Stimulated activated CD8-positive, alpha-beta memory T cell treated with anti-CD3 and anti-CD28 coated beads, Interleukin-15, amount 100 ng/mL, for 24 hours (primary cell): ENCODE results near the gene RAB37.

ENCODE experiments used
- DNase-seq: peaks from one replicate; pipeline ENCODE4 v3.0.0-alpha.2; 2020; ENCODE audit warnings: low read depth

The RAB37 gene

DNA sequence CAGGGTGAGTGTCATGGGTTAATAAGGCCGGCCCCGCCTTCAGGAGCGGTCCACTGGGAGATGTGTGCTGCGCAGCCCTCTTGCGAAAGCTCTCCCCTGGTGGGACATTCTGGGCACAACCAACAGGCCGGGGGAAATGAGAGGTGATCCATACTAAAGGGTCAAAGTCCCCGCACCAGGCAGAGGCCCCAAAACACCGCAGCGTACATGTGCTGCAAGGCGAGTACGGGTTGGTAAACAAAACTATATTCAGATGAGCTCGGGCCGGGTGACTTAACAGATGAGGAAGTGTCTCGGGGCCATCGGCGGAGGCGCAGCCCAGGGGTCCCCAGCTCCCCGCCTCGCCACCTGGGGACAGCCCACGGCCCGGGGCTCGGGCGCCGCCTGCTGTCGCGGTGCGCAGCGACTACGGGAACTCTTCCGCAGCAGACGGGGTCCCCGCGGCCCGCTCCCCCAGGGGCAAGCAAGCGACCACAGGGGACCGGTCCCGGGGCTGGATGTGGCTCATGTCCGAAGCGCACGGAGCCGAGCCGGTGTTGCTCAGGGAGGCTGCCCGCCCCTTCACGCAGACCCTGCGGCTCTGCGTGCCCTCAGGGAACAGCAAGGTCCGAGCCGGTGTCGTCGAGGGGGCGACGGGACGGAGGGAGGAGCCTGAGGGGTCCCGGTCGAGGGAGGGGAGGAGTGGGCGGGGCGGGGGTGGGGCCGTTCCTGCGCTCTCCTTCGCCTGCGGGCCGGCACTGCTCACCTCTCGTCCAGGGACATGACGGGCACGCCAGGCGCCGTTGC, at the start of gene RAB37:
Gene RAB37, plus strand, starts transcription at position 744 of the 786 bp plus-strand sequence. Its CDS starts 17 bp downstream, at position 761.
- DNase-seq, result no peak

DNA sequence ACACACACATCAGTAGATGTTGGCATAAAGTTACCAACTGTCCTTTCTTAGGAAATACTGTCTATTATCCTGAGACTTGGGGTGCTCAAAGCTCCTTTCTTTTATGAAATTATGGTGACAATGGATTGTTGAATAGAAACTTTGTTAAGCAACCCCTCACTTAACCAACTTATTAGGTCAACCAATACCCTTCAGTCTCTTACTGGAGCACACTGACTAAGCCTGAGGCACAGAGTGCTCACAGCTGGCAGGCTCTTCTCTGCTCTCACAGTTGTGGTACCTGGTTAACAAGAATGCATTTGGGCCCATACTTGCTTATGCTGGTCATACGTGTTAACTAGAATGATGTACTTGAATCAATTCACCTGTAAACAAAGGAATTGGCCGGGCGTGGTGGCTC, 49.2 kb upstream of the RAB37 start:
- no peak for DNase-seq

- DNase-seq, result no peak
These were observed 46.6 kb upstream of the RAB37 start for GRCh38 chr17:74690409-74690825.

DNA sequence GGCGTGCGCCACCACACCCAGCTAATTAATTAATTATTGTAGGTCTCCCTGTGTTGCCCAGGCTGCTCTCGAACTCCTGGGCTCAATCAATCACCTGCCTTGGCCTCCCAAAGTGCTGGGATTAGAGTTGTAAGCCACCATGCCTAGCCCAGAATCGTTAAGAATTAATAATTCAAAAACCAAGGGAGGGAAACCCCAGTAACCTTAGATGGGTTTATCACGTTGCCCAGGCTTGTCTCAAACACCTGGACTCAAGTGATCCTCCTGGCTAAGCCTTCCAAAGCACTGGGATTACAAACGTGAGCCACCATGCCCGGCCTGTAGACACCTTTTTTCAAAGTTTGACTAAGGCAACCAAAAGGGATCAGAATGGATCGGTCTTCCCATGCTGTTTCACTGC, 45.9 kb upstream of the RAB37 start:
- no peak for DNase-seq

DNA sequence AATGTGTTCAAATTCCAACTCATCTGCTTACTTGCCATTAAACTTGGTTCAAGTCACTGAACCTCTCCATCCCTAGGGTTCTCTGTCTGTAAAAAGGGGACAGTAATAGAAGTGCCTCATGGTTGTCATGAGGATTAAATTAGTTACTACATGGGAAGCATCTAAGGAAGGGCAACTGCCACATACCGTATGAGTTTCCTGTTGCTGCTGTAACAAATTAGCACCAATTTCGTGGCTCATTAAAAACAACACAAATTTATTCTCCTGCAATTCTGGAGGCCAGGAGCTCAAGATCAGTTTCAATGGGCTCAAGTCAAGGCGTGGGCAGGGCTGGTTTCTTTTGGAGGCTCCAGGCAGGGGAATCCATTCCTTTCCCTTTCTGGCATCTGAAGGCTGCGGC, 43.0 kb upstream of the RAB37 start:
- no peak for DNase-seq

DNA sequence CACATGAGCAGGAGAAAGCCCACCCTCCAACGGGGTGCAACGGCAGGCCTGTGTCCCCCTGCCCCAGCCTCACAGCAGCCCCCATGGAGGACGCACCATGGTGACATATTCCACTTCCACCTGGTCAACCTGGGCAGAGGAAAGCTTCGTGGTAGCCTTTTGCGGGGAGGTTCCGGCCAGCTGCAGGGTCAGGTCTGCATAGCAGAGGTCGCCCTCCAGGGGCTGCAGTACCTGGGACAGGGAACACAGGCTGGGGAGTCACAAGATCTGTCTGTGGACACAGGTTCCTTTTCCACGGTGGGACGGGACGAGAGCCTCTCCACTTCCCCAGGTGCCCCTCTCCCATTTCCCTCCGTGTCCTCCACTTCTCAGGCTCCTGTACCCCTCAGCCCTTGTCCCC, 41.4 kb upstream of the RAB37 start:
- no peak for DNase-seq

GRCh38 chr17:74697515-74697914, 39.5 kb upstream of the RAB37 start:
- no peak for DNase-seq

GRCh38 chr17:74698069-74698468, 39.0 kb upstream of the RAB37 start:
- DNase-seq, result no peak

DNA sequence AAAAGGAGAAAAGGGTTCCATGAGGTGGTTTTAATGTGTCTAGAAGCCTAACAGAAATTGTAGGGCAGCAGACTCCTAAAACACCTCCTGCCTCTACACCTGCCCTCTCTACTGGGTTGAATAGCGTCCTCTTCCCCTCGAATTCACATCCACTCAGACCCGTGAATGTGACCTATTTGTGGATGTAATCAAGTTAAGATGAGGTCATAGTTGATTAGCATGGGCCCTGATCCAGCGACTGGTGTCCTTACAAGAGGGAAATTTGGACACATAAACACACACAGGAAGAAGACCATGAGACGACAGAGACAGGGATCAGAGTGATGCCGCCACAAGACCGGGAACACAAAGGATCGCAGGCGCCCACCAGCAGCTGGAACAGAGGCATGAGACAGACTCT, 37.8 kb upstream of the RAB37 start:
- DNase-seq, result no peak

GRCh38 chr17:74702116-74702871, 34.8 kb upstream of the RAB37 start:
- no peak for DNase-seq

GRCh38 chr17:74703311-74703710, 33.7 kb upstream of the RAB37 start:
- no peak for DNase-seq

- no peak for DNase-seq
These were observed 32.5 kb upstream of the RAB37 start for GRCh38 chr17:74704544-74704943.

GRCh38 chr17:74711058-74711824, 25.8 kb upstream of the RAB37 start:
- DNase-seq, result no peak

GRCh38 chr17:74712301-74712700, 24.8 kb upstream of the RAB37 start:
- no peak for DNase-seq

DNA sequence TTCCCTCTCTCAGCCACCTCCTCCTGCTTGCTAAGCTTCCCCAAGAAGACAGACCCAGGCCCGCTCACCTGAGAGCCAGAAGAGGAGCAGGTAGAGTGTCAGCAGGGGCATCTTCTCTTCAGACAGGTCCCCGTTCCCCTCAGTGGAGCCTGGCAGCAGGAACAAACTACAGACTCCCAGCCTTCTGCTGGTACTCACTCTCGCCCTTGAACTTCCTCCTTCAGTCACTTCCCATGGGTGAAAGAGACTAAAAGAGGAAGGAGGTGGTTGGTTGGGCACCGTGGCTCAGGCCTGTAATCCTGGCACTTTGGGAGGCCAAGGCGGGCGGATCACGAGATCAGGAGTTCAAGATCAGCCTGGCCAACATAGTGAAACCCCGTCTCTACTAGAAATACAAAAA, 24.3 kb upstream of the RAB37 start, which contains the start of gene CD300LF:
Gene CD300LF, minus strand, starts transcription at position 168 of the 400 bp plus-strand sequence. Its CDS starts 57 bp downstream, at position 111.
- no peak for DNase-seq

DNA sequence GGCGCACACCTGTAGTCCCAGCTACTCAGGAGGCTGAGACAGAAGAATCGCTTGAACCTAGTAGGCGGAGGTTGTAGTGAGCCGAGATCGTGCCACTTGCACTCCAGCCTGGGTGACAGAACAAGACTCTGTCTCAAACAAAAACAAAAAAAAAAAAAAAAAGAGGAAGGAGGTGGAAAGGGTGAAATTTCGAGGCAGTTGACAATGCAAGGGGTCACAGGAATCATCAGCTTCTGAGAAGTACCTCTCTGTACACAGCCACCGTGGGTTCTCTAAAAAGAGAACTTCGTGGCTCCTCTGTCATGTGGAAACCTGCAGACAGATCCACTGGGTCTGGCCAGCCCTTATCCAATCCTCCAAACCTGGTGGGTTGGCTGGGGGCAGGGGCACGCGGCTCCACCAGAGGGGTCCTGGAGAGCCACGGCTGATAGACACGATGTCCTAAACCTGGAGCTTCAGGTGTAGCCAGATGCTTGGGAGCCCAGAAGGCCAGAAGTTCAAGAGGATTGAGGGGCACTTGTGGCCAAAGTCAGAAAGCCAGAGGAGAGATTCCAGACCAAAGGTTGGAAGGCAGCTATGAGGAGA, 23.8 kb upstream of the RAB37 start:
- no peak for DNase-seq

DNA sequence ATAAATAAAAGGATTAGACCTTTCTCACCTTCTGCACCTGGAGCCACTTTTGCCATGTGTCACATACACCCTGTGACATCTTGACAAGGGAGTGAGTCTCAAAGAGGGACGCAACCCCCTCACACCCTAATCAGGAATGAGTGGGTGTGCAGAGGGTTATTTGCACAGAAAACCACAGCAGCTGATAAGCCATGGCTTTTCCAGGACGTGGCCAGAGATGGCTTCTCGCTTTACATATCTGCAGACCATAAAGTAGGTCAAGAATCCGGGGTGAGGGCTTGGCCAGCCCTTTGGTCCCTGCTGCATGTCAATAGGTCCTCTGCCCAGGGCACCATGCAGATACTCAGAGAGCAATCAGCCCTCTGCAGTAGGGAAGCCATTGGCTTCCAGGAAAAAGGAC, 21.9 kb upstream of the RAB37 start:
- DNase-seq, result no peak

GRCh38 chr17:74720506-74720905, 16.6 kb upstream of the RAB37 start:
- DNase-seq, result no peak

DNA sequence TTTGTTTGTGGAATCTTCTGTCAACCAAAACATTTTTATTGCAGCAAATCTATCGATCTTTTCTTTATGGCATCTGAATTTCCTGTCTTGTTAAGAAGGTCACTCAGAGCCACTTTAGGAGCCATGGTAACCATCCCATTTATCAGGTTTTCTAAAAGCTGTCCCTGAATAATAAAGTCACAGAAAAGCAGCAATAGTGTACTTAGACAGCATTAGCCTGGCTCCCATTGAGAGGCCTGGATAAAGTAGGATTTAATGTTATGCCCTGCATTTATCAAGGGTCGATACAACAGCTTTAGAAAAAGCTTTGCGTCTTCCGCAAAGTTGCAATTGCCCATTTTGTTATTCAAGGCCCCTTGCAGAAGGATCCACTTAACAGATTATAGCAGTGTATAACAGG, 14.3 kb upstream of the RAB37 start:
- DNase-seq, result no peak

DNA sequence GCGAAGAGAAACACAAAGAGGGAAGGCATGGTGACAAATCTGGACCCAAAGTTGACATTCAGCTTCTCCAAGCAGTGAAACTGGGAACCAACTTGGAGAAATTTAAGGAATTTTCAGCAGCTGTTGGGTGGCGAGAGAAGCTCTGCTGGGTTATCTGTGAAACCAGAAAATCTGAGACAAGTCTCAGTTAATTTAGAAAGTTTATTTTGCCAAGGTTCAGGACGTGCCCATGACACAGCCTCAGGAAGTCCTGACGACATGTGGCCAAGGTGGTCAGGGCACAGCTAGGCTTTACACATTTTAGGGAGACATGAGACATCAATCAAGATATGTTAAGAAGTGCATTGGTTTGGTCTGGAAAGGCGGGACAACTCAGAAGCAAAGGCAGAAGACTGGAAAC, 13.2 kb upstream of the RAB37 start:
- no peak for DNase-seq

GRCh38 chr17:74725111-74725510, 11.9 kb upstream of the RAB37 start:
- DNase-seq, result no peak

DNA sequence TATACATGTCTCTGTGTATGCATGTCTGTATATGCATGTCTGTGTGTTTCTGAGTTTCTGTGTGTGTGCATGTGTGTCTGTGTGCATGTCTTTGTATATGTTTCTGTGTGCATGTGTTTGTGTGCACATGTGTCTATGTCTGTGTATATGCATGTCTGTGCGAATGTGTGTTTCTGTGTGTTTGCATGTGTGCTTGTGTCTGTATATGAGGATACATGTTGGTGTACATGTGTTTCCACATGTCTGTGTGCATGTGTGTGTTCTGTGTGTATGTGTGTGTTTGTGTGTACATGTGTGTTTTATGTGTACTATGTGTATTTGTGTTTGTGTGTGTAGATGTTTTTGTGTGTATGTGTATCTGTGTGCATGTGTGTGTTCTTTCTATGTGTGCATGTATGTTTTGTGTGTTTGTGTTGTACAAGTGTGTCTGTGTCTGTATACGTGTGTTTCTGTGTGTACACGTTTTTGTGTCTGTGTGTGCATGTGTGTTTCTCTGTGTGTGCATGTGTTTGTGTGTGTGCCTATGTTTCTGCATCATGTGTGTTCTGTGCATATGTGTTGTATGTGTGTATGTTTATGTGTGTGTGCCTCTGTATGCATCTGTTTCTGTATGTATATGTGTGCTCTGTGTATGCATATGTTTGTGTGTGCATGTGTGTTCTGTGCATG, 8.9 kb upstream of the RAB37 start:
- DNase-seq, result no peak
